Measurements from ENCODE around the gene NCKAP5.

NCKAP5 gene

DNA sequence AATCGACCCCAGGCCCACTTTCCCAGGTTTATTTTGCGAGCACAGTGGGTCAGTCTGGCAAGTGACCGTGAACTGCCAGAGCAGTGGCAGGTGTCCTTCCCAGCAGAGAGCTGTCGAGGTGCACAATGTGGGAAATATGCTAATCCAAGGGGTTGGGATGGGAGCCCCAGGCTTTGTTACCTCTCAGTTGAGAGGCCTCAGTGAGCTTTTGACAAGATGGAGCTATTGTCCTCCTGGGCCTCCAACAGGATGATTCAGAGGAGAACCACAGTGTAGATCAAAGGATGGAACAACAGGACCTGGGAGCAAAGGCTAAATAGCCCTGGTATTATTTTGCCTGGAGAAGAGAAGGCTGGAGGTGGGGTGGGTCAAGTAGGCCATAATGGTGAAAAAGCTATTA, 150.8 kb downstream of the NCKAP5 start:
- DNase-seq: no peak

DNA sequence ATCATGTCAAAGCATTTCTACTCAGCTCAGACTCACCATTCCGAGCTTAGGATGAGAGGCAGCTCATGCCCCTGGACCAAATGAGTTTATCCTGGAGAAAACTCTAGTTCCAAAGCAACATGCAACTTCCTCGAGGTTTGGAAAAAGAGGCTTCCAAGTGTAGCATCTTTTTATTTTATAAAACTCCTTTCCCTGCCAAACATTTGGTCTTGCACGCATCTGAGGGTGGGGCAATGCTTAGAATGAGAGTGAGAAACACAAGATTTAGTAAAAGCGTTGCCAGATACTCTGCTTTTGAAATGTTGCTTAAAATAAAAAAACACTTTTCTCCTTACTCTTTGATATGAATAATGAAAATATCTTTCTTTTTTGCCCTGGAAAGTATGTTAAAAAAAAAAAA, 151.5 kb downstream of the NCKAP5 start:
- no peak for DNase-seq

DNA sequence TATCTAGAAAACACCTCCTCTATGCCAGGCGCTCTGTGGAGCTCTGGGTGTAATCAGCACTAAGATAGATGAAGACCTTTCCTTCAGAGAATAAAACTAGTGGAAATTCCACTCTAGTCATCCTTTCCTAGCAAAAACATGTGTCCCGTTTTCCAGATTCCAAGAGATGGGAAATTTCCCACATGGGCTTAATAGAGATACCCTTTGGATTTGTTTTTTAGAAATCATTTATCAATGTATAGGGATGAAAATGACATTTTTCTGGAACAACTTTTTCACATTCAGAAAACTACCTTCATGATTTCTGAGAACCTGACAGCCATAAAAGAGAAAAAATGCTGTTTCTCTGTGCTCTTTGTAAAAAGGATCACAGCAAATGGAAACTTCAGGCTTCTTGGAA, 152.1 kb downstream of the NCKAP5 start:
- DNase-seq: no peak

DNA sequence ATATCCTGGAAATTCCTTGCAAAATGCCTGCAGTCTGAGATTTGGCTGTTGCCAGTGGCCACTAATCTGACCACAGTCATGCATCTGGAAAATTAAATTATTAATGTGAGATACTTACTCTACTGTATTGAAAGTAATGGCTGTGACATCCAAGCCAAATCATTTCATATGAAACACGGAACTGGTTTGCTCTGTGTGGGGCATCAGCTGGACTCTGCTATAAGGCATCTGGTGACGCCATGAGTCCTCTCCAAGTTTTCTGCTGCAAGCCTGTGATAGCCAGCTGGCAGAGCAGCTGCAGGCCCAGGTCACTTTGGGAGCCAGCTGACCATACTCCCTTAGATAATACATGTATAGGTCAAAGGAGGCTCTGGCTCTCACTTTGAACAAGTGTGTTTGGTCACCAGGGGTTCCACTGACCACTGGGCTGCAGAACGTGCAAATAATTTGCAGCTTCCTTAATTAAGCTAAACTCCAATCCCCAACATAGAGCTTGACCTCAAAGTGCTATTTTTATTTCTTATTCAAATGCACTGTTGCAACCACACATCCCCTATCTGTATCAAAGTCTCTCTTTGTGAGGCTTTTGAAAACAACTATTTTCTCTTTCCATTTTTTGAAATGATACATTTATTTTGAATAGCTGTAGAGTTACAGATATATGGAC, 152.9 kb downstream of the NCKAP5 start:
- DNase-seq: no peak

DNA sequence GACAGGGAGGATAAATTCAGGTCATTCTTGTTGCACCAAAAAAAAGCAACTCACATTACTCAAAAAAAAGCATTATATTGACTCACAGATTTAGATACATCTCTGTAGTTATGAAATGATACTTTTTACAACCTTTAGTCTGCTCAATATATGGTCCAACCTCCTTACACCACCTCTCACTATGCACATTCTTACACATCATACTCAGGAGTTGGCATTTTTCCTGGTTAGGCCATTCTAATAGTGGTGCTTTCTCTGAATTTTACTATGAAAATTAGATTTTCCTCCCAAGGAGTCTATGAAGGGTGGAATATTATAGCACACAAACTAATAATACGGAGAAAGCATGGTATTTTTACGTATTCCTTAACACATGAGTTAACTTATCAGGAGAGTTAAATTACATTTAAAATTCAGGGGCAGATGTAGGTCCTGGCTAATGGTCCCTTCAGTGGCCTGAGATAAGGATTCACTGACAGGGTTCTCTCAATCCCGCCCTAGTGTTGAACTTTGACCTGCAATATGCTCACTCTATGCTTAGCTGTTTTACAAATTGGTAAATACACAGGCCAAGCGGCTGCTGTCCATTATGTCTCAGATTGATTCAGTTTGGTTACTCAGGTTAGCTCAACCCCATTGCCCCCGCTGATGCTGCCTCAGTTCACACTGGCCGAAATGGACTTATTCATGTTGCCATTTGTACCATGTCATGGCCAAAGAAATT, 153.6 kb downstream of the NCKAP5 start:
- no peak for DNase-seq

DNA sequence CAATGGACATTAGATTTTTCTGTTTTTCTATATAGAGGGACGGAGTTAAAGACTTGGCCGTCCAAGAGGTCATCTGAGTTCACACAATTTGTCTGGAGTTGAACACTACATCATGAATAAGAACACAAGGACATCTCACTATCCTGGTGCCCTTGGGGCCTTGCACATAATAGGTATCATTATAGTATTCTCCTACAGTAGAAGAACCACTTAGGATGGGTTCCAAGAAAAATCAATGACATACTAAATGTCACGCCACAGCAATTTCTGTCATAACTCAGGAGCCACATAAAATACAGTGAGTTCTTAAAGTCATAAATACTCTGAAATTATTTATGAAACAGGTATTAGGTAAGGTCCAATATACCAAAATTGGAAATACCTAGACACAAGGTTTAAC, 154.4 kb downstream of the NCKAP5 start:
- no peak for DNase-seq

DNA sequence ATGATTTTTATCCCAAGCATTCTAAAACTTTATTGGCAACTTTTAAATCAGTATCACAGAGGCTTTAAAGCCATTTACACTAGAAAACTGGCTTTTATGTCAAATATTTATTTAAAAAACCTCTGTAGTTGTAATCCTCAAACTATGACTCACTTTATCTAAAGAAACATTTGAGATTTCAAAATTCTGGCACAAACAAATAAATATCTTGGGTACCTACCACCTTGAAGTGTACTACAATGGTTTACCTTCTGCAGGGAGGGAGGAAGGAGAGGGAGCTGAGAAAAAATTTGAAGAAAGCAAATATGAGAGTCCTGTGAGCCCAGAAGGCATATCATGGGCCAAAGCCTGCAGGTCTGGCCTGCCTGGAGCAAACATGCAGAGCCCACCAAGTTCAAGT, 155.6 kb downstream of the NCKAP5 start:
- no peak for DNase-seq

DNA sequence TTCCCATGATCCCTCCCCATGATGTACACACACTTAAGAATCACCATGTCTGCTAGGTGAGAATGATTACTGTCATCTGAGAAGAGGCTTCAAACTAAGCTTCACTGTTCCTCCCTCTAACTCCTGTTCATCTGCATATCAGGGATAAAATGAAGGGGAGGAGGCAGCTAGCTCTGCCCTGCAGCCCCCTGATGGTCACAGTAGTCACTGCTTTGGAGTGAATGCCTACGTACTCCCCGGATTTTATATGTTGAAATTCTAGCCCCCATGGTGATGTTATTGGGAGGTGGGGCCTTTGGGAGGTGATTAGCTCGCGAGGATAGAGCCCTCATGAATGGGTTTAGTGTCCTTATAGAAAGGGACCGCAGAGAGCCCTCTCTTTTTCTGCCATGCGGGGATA, 156.4 kb downstream of the NCKAP5 start:
- DNase-seq: no peak

DNA sequence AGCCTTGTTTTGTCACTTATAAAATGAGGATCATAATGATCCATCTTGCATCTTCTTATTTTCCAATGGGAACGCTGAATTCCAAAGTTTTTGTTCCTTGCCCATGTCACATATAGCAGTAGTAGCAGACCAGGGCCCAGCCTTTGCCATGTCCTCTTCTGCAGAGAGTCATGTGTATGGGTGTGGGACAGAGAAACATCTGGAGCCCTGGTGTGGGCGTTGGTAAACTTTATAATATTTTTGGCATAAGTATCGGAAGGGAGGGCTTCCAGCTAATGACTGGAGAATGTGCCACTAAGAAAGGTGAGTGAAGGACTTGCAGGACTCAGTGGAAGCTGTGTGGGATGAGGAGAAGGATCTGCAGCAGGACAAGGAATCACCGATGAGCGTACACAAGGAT, 157.2 kb downstream of the NCKAP5 start:
- no peak for DNase-seq

DNA sequence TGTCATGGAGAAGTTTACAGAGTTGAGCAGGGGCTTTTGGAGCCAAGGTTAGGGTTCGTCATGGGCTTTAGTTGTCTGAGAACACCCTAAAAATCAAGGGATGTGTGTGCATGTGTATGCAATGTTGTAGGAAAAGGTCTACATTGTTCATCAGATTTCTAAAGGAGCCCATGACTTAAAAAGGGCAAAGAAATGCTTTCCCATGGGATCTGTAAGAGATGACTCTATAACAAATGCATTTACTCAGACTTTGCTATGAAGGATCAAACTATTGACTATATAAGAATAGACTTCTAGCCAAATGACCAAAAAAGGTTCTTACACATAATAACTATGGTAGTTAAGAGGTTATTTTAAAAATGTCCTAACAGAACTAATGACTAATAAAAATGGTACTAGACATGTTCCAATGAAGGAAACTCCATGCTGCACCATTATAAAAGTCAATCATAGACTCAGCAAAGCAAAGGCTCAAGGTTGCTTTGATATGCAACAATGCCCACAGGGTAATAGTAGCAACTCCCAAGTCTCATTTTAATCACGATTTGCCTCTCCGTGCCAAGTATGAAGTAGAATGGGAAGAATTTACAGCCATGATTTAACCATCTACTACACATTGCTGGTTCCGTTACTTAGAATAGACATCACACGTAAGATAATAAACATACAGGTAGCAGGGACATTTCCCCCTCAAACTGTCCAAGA, 158.5 kb downstream of the NCKAP5 start:
- DNase-seq: no peak

DNA sequence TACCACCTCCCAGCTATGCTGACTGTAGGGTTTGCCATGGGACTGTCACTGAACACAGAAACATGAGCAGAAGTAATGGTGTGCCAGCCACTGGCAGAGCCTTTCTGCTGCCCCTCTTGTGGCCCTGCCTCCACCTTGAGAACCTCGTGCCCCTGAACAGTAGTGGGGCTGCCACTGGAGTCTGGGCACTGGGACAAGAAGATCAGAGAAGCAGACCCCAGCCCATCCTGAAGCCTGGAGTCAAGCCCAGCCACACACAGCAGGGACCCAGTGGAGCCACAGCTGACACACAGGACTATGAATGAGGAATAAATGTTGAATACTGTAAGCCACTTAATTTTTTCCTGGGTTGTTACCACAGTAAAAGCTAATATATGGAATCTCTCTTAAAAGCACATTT, 159.6 kb downstream of the NCKAP5 start:
- DNase-seq: no peak

DNA sequence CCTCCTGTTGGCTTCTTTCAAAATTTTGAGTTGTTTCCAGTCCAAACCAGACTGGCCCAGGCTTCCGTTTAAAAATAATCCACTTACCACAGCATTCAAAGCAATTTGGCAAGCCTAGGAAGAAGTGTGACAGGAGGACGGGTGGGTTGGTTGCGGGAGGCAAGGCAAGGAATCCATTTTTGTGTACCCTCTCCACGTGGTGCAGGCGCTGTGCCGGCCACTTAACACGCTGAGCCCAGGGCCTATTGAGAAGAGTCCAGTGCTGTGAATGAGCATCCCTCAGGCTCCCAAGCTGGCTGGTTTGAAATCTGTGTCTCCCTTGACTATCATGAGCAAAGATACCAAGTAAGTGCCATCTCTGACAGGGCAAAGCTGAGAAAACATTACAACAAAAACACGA, 160.9 kb downstream of the NCKAP5 start:
- DNase-seq: no peak

DNA sequence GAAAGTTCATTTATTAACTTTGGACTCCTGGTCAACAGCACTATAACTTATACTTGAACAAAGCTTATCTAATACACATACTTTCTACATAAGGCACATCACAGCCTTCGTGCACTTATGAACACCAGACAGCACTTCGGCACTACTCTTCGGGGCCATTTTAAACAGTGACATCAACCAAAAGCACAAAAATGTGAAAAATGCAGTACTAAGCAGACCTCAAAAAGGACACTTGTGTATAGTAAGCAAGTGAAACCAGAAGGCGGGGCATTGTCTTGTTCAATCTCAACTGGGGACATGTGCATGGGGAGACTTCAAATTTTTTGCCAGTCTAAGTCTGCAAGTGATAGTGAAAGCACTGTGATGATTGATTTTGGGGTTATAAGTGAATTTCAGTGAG, 163.0 kb downstream of the NCKAP5 start:
- no peak for DNase-seq

DNA sequence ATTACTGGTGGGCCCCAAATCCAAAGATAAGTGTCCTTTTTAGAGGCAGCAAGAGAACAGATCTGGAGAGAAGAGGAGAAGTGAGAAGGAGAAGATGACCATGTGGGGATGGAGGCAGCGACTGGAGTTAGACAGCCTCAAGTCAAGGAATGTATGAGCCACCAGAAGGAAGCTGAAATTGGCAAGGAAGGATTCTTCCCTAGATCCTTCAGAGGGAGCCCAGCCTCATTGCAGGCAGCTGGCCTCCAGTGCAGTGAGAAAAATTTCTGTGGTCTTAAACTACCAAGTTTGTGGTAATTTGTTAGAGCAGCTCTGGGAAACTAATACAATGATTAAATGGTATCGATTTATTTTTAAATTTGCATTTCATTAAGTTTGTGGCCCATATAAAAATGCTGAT, 167.9 kb downstream of the NCKAP5 start:
- no peak for DNase-seq

DNA sequence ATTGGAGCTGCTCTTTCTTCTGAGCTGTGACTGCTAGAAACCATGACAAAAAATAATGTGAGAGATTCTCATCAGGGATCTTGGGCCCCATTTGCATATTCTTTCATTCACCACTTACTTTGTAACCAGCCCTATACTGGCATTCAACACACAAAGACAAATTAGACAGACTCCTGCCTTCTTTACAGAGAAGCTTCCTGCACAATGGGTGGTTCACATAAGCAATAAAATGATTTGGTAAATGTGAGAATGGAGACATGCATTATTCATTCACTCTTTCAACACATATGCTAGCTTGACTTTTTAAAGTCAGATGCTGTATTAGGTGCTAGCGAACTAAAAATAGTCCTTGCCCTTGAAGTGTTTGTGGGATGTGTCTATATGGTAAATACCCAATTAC, 174.4 kb downstream of the NCKAP5 start:
- no peak for DNase-seq

DNA sequence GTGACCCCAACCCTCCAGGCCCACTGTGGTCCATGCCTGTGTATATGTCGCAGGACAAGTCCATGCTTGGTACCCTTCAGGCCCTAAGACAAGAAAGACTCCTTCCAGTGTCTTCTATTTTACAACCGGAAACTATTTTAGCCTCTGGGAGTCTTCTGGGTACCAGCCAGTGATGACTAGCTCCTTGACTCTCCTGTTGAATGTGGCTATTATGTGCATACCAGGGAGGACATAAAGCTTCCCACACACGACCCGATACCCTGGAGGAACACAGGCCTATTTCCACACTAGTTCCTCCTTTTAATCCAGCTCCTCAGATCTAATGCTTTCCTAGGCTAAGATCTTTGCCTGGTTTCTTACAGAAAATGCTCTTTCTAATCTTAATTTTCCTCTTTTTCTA, 178.1 kb downstream of the NCKAP5 start:
- no peak for DNase-seq

DNA sequence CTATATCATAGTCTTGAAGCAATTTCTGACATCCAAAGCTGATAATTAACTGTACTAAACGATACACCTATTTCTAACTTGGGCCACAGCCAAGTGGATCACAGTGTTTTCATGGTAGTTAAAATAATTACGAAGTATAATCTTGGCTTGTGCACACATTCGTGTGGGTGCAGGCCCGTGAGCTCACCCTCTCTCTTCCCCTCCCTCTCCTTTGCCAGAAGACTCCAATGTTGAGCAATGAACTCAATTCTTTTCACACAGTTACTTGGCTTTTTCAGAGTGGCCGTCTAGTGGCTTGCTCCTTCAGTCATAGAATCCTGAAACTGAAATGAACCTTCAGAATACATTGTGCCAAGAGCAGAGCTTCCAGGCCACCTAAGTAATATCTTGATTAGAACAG, 178.7 kb downstream of the NCKAP5 start:
- no peak for DNase-seq

DNA sequence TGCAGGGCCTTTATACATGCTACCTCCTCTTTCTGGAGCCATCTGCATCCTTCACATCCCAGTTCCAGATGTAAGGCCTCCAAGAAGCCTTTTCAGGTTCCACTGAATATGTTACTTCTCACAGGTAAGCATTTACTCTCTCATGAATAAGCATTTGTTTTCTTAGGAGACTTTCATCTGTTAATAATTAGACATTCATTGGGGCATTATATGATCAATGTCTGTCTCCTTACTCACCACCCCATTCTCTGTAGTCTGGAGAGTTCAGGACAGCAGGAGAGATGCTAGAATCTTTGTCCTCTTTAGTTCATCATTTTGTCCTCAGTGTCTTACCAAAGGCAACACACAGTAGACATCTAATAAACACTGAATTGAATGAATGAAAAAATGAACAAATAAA, 185.7 kb downstream of the NCKAP5 start:
- DNase-seq: no peak

DNA sequence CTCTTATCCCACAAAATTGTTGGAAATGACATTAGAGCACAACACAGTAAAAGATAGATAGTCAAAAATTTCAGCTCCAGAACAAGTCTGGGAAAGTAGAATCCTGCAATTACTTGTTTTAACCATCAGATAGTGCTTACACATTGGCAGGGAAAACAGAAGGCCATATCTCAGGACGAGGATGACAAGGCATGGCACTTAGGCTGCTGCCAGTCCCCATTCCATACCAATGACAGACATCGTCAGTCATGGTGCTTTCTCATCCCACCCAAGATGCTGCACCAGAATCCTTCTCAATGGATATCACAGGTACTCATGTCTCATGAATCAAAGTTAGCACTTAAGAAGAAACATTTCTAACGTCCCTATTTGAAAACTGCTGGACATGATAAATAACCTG, 187.3 kb downstream of the NCKAP5 start:
- no peak for DNase-seq

DNA sequence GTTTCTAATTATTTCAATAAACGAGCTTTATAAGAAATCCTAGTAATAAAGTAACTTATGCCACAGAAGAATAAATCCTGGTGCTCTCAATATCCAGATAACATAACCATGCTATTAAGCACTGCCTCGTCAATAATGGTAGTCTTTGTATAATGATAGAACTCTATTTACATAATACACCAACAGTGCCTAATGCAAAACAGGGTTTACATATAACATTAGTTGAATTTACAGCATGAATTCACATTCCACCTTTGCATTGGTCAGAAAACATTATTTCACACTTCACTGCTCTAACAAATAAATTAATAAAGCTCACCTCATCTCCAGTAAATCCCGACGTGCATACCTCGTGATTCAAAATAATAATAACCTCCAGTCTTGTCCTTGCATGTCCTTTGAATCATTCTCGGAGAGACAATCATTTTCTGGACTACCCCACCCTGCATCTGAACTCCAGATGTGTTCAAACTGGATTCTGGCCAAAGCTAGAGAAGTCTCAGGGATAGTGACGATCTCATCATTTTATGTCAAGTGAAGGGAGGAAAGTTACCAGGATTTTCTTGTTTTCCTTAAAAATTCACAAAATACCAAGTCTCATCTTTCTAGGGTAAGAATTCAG, 189.2 kb downstream of the NCKAP5 start:
- no peak for DNase-seq

DNA sequence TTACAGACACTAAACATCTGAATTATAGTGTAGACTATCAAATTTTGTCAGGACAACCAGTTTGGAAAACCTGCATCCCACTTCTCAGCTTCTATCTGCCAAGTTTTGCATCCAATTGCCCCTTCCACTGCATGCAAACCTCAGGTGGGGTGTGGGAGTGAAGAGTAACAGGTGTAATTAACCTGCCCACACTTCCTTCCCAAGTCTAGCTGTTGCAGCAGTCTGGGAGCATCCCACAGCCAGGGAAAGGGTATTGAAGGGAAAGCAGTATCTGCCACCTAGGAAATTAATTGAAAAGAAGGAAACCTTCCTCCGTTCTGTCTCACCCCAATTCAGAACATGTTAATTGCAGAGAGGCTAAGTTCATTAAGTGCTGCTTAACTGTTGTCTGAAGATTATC, 189.9 kb downstream of the NCKAP5 start:
- DNase-seq: no peak

DNA sequence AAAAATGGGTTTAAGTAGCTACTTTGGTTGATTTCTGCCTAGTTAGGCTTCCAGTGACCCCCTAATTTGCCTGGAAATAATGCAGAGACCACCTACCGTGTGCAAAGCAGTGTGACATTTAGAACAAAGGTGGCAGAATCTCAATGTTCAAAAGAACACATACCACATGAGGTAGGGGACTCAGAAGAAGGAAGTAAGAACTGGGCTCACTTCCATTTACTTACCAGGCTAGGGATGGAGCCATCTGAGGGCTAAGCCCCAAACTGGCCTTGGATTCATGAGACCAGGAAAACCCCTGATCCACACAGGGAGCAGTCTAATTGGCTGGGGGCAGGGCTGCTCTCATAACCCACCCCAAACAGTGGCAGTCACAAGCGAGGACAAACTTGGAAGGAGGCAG, 190.7 kb downstream of the NCKAP5 start:
- DNase-seq: no peak

DNA sequence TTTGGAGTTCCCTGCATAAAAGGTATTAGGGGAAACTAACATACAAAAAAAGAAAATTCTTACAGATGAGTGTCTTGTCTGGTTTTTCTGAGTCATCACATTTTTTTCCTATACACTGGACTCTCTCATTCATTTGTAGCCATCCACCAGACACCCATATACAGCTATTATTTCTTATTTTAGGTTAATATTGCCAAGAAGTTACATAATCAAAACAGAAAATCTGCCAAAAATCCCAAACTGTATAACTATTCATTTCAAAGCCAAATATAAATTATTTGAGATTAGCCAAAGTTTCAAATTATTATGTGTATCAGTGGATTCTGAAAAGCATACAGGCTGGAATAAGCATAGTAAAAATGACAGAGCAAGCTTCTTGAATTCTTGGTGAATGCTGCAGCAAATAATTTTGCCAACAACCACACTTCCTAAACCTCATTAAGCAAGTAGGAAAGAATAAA, 191.2 kb downstream of the NCKAP5 start:
- no peak for DNase-seq

DNA sequence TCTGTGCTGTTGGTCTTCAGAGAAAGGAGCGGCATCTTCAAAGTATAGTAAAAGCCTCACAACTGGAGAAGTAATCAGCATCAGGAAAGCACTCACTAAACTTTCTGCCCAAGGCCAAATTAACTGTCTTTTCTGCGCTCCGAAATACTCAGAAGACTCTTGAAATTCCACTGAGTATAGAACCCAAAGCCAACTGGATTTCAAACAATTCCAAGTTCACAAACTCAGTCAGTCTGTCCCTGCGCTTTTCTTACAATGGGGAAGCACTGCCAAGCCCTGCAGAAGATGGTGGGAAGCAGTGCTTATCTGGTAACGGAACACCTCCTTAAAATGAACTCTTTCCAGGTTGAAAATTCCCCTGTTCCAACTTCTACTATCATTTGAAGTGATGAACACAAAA, 193.5 kb downstream of the NCKAP5 start:
- DNase-seq: no peak
